Measurements from ENCODE around the gene DMRTC2. TPM values are rescaled to one million over a fixed set of nuclear protein-coding genes. Genes with fewer than 3 reads are reported as not detected.

Gene DMRTC2
- total and polyA plus RNA-seq, 2 of the 8 experiments (the other 6 are each of a cell fraction or from before 2014, with no cell fraction given) = not detected

- WGBS, 2 experiments (ENCODE audit: extremely low coverage in 1 of 2, insufficient coverage in 1 of 2, insufficient read length in 1 of 2, insufficient replicate concordance in 2 of 2, low coverage in 1 of 2, low lambda C conversion rate in 2 of 2, missing lambda C conversion rate in 1 of 2) = 83% methylated on average over 19 of the region's 19 CpGs; no CpG with 5 or more reads in 1 of the 2 experiments
- Histone ChIP-seq H3K27ac (ENCODE audit: low read depth, low read length) (no peak overlapping the region), H3K23me2 (ENCODE audit: low read depth, low read length) (no peaks in the 10 kb centered on the region), H3K79me1 (ENCODE audit: low read depth, low read length) (no peaks in the 10 kb centered on the region), H4K8ac (ENCODE audit: extremely low read depth, insufficient read depth, low read length) (peak overlapping the region; percentile 14; the same call in 1 of the 2 replicates), H3K4ac (replicated peaks; ENCODE audit: insufficient read length, low read depth, low read length) (no peak overlapping the region), H3K14ac (ENCODE audit: insufficient read length) (no peak overlapping the region), H3K23ac (ENCODE audit: insufficient read length) (no peak overlapping the region), H3K56ac (replicated peaks; ENCODE audit: insufficient read length, low read depth, low read length) (no peak overlapping the region), H4K20me1 (replicated peaks in 1 of 2; ENCODE audit: control insufficient read depth in 1 of 2, insufficient read depth in 2 of 2, low read length in 2 of 2) (peaks cover 0 to 3% of the 10 kb centered on the region in 2 experiments), H3K9me3 (ENCODE audit: insufficient read depth in 2 of 2, low read depth in 1 of 2, low read length in 1 of 2) (no peaks in the 10 kb centered on the region), H3K4me1 (replicated peaks in 1 of 4; ENCODE audit: control insufficient read depth in 3 of 4, insufficient read depth in 4 of 4, low read length in 3 of 4) (peaks cover 0 to 5% (median 1%) of the 10 kb centered on the region in 4 experiments; a peak in 1 of 7 replicates), H2BK15ac (ENCODE audit: low read length) (no peak overlapping the region), H3K4me3 (ENCODE audit: extremely low read depth in 1 of 4, insufficient read depth in 2 of 4, low read depth in 3 of 4, low read length in 4 of 4) (no peak overlapping the region), H2BK20ac (ENCODE audit: low read length) (peak overlapping the region; percentile 32; the same call in 1 of the 2 replicates), H2AFZ (ENCODE audit: low read length) (no peak overlapping the region), H2BK5ac (ENCODE audit: low read depth, low read length) (no peak overlapping the region), H3K79me2 (ENCODE audit: control insufficient read depth in 1 of 2, insufficient read depth in 2 of 2, low read length in 2 of 2) (no peaks in the 10 kb centered on the region), H2BK12ac (ENCODE audit: low read depth, low read length) (no peak overlapping the region), H3K27me3 (replicated peaks in 1 of 4; ENCODE audit: control insufficient read depth in 3 of 4, extremely low read depth in 1 of 4, insufficient read depth in 3 of 4, low read length in 3 of 4) (no peaks in the 10 kb centered on the region), H3K9ac (replicated peaks in 1 of 4; ENCODE audit: extremely low read depth in 1 of 4, low read depth in 3 of 4, low read length in 3 of 4) (no peak overlapping the region), H4K5ac (ENCODE audit: insufficient read length, low read depth, low read length) (no peak overlapping the region), H4K91ac (replicated peaks; ENCODE audit: insufficient read length, low read length) (no peak overlapping the region), H2AK5ac (ENCODE audit: low read depth, low read length) (peak overlapping the region; percentile 39; the same call in 1 of the 2 replicates), H2BK120ac (replicated peaks; ENCODE audit: low read depth, low read length) (no peak overlapping the region), H3K18ac (ENCODE audit: extremely low read depth, low read length) (no peak overlapping the region), H3K36me3 (ENCODE audit: control insufficient read depth in 2 of 4, insufficient read depth in 4 of 4, low read length in 3 of 4) (peaks cover 0 to 4% (median 2%) of the 10 kb centered on the region in 4 experiments; a peak in 3 of 8 replicates), H3K4me2 (ENCODE audit: insufficient read depth in 1 of 2, low read depth in 2 of 2, low read length in 2 of 2) (no peak overlapping the region)
- POLR2A ChIA-PET (ENCODE audit: partially characterized antibody) = interaction anchor here (0.7 to 3.3 kb wide), 13 partner anchors 9 to 45 kb away, joined by 3 to 14 read pairs (median 4); partner anchors contain the start of gene RPS19
- CTCF ChIA-PET (ENCODE audit: partially characterized antibody) = interaction anchor here (0.5 to 2.5 kb wide), 14 partner anchors 9 to 685 kb away, joined by 3 to 15 read pairs (median 5); no protein-coding TSS in a partner anchor
- FAIRE-seq (no peak), DNase-seq (ENCODE audit: low read depth in 1 of 2, low spot score in 2 of 2) (no peak)
- no peak for TF ChIP-seq TBP (IDR thresholded peaks at IDR 0.05; ENCODE audit: low read depth, low read length)
- TF ChIP-seq RAD21 (IDR thresholded peaks at IDR 0.05 in 1 of 2, conservative IDR thresholded peaks at IDR 0.05 in 1 of 2; ENCODE audit: low read depth in 2 of 2, low read length in 2 of 2) = peak in 1 of 2 experiments; percentile 9; a peak in 1 of 4 replicates
- TF ChIP-seq SIX5 (IDR thresholded peaks at IDR 0.05; ENCODE audit: low read depth, low read length) = no peak
- TF ChIP-seq SIN3A (conservative IDR thresholded peaks at IDR 0.05 in 1 of 2, IDR thresholded peaks at IDR 0.05 in 1 of 2; ENCODE audit: low read depth in 1 of 2, low read length in 2 of 2) = no peak
- no peak for TF ChIP-seq CTBP2 (IDR thresholded peaks at IDR 0.05; ENCODE audit: borderline replicate concordance, insufficient read depth, insufficient read length, low read length)
- TF ChIP-seq TEAD4 (IDR thresholded peaks at IDR 0.05; ENCODE audit: low read depth, low read length) = no peak
- TF ChIP-seq BRCA1 (IDR thresholded peaks at IDR 0.05; ENCODE audit: low read depth, low read length) = no peak
- TF ChIP-seq KDM1A (IDR thresholded peaks at IDR 0.05; ENCODE audit: borderline replicate concordance, low read length) = no peak
- no peak for TF ChIP-seq POLR2AphosphoS5 (IDR thresholded peaks at IDR 0.05; ENCODE audit: low read depth, low read length)
- TF ChIP-seq CHD2 (IDR thresholded peaks at IDR 0.05; ENCODE audit: low read length) = no peak
- TF ChIP-seq RNF2 (IDR thresholded peaks at IDR 0.05; ENCODE audit: borderline replicate concordance, low read depth, low read length, missing control alignments, poor library complexity, severe bottlenecking) = no peak
Observed at GRCh38 chr19:41895745-41896580, 51.1 kb downstream of the DMRTC2 start.
